GM21381 (cell line): ENCODE measurements around the gene TMEM200C.

ENCODE experiments used
- ATAC-seq: cut with Tn5 transposase; IDR thresholded peaks from one replicate; pipeline ENCODE4 v1.9.1; 2021; ENCODE audit warnings: mild to moderate bottlenecking, moderate library complexity; ENCODE audit not compliant: unreplicated experiment

TMEM200C gene

GRCh38 chr18:5895299-5895875 is at the start of gene TMEM200C:
TMEM200C (minus strand) TSS chr18:5895522; CDS start chr18:5892063, 3,459 bp downstream.
- no peak for ATAC-seq

DNA sequence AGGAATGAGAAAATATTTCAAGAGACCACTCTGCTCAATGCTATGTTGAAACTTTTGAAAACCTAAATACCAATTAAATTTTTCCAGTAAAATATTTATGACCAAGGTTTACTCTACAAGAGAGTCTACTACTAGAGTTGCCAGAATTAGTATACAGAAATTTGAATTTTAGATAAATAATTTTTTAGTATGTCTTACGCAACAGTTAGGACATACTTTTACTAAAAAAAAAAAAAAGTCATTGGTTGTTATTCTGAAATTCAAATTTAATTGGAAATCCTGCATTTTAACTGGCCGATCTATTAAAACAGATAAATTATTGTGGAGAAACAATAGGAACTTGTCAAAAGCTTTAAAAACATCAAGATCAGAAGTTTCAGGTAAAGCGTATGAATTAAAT is 49.1 kb upstream of the TMEM200C start:
- no peak for ATAC-seq

- ATAC-seq = no peak
Measured at GRCh38 chr18:5943514-5943913, 48.2 kb upstream of the TMEM200C start.

- no peak for ATAC-seq
Measured at GRCh38 chr18:5942591-5942990, 47.3 kb upstream of the TMEM200C start.

DNA sequence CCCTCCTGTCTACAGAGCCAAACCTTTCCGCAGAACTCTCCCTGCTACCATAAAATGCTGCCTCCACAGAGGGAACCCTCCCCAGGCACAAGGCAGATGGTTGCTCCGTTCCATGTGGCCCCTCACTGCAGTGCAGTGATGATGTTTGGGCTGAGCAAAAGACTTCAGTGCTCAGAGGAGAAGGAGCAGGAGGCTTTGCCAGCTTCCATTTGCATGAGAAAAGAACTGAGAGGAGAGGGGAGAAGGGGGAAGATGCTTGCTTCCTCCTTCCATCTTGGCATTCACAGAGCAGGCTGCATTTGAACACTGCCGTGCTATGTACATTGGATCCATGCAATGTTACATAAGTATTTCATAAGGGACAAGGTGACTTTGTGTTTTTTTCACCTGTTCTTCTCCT is 46.6 kb upstream of the TMEM200C start:
- no peak for ATAC-seq

DNA sequence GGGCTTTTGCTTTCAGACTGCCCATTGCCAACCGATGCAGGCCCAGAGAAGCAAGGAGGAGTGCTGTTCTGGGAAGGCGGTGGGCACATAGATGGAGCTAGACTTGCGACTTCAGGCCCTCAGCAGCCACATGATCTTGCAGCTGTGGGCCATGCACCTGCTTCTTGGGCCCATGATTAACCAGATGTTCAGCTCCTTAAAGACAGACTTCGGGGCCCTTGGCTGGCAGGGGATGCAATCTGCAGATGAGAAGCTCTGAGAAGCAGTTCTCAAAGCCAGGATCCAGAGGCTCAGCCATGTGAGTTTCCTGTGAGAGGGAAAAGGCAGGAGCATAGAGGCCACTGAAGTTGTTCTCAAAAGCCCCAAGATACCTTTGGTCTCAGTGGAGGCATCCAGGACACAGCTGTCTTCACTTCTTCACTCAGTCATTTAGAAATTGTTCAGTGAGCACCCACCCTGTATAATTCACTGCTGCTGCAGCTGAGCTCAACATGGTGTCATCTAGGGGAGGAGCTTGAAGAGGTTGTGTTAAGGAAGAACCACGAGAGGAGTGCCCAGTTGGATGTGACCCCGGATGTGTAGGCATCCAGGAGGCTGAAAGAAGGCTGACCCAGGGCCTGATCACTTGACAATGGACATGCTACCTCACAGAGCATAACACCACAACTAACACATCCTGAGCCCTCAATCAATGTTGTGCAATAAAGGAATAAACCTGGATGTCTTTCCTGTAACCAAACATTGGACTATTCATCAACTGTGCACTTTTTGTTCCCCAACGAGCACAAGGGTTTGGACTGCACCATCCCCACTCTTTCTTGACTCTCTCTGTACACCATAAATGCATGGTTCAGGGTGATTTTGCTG is 44.7 kb upstream of the TMEM200C start:
- ATAC-seq = no peak

- ATAC-seq = no peak
Measured at GRCh38 chr18:5937795-5938194, 42.5 kb upstream of the TMEM200C start.

DNA sequence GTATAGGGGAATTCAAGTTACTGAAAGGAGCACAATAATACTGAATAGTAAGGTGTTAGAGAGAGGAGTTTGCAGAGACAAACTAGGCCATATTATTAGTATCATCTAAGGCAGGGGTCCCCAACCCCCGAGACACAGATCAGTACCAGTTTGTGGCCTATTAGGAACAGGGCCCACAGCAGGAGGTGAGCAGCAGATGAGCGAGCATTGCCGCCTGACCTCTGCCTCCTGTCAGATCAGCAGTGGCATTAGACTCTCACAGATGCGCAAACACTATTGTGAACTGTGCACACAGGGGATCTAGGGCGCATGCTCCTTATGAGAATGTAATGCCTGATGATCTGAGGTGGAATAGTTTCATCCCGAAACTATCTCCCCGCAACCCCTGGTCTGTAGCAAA is 41.8 kb upstream of the TMEM200C start:
- ATAC-seq = no peak

DNA sequence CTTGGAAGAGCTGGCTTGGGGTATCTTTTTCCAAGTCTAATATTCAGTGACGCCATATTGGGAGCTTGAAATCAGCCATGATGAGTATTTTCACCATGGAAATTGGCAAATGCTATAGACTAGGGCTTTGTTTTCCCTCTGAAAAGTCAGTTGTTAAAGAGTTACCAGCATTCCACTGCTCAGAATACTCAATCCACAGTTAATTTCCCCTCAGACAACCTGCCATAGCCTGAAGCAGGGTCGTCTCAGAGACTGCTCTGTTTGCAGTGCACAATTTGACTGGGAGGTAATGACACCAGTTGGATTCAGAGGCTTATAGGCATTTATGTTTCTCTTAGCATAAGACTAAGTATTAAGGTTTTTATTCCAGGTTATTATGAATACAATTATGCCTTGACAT is 35.5 kb upstream of the TMEM200C start:
- no peak for ATAC-seq

DNA sequence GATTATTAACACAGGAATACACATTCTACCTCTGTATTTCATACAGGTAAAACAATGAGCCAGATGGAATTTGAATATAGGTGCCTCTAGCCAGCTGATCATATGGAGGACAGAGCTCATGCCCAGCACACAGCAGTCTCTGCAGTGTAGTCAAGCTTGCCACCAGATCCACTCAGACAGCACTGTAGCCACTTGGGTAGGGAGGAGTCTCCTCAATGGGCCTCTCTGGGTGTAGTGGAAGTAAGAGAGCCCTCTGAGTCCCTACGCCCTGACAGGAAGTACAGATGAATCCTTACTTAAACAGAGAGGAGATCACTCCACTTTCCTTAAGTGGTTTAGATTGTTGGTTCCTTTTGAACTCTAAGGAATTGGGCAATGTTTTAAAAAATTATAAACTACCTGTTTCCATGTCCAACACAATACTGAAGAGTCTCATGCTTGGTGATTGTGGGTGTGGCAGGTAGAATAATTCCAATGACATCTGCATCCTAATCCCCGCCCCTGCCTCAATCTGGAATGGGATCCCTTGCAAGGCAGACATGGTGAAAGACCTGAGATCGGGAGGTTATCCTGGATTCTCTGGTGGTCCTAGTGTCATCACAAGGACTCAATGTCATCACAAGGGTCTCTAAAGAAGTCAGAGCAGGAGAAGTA is 23.0 kb upstream of the TMEM200C start:
- no peak for ATAC-seq

- no peak for ATAC-seq
Measured at GRCh38 chr18:5914951-5915350, 19.6 kb upstream of the TMEM200C start.

GRCh38 chr18:5914016-5914415 is 18.7 kb upstream of the TMEM200C start:
- ATAC-seq = no peak

- no peak for ATAC-seq
Measured at GRCh38 chr18:5912566-5912965, 17.2 kb upstream of the TMEM200C start.

DNA sequence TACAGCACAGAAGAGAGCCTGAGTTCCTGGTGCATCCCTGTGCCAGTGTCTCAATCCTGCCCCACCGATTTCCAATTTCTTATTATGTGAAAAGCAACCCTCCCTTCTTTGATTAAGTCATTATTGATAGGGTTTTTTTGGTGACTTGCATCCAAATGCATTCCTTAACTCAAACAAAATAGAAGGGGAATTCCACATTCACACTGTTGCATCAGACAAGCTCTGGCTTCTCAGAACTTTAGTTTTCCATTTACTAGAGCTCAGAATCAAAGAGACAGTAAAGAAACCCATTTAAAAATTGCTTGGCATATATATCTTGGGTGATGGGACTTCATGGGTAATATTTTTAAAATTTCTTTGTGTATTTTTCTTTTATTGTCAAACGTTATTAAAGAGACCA is 13.8 kb upstream of the TMEM200C start:
- ATAC-seq = no peak

DNA sequence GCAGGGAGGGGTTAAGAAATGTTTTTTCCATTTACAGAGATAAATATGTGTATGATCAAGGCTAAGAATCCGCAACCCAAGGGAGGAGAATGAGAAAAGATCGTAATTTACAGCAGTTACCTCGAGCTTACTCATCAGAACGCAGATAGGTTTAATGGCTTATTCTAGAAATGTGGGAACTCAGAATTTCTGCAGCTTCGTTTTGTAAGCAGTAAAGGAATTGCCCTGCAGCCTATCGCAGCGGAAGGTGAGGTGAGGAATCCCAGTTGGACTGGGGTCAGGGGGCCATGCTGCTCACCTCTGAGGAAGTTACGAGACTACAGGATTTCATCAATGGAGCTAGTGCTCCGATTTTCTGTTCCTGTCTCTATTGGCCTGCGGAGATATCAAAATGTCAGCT is 8.1 kb upstream of the TMEM200C start:
- ATAC-seq = no peak

- ATAC-seq = no peak
Measured at GRCh38 chr18:5900262-5900661, 4.9 kb upstream of the TMEM200C start.

GRCh38 chr18:5899835-5900234 is 4.5 kb upstream of the TMEM200C start:
- ATAC-seq = no peak

GRCh38 chr18:5895876-5896740 is 786 bp upstream of the TMEM200C start:
- no peak for ATAC-seq

GRCh38 chr18:5894611-5895298 is 567 bp downstream of the TMEM200C start:
- ATAC-seq = no peak

DNA sequence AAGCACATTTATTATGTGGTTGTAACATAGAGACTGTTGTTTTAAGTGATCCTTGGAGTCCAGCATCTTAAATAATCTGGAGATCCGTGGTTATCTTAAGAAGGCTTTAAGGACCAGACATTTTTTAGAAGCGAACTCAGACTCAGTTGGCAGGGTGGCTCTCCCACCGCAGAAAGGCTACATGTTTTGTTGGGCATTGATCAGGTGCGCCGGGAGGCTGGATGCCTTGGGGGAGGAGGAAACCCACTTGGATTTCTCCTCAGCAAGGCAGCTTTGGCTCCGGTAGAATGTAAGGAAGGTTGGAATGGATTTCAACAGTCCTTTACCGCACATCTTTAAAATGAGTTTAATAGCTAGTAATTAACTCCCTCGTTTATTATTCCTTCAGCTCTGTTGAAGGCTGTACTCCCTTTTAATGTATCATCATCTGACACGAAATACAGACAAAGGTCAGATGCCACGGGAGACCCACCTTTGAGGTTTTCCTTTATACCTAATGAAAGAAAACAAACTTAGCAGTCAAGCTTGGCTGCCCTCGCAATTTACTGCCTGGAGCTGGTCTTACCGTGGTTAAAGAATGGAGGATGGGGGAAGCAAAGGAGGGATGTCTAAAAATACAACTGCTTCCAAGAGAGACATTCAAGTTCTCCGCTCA is 1.2 kb downstream of the TMEM200C start:
- no peak for ATAC-seq
